ENCODE data around the gene TGFB2. TPM values are rescaled to one million over a fixed set of nuclear protein-coding genes. Genes with fewer than 3 reads are reported as not detected.

Gene TGFB2
- total RNA-seq, 1 experiment from 2014 or later: not detected

GRCh38 chr1:218394416-218394815, 49.3 kb downstream of the TGFB2 start:
- H4K8ac ChIP-seq (replicated peaks; ENCODE audit: insufficient read length, low read depth, low read length): no peak overlapping the region
- H2BK20ac ChIP-seq (ENCODE audit: low read depth, low read length, poor library complexity, severe bottlenecking): no peak overlapping the region
- no peak overlapping the region for H3K9ac ChIP-seq (ENCODE audit: extremely low read depth, insufficient read length, low read length)
- no peak overlapping the region for H3K18ac ChIP-seq (ENCODE audit: insufficient read length, low read depth, low read length)
- H2BK15ac ChIP-seq (ENCODE audit: low read depth, low read length): no peak overlapping the region
- H4K91ac ChIP-seq (ENCODE audit: insufficient read length, low read depth, low read length): no peak overlapping the region
- H2AFZ ChIP-seq (ENCODE audit: low read length): no peak overlapping the region
- no CpG with 5 or more reads among the region's 11 CpGs for WGBS (ENCODE audit: extremely low coverage, insufficient read length, low lambda C conversion rate)
- TF ChIP-seq CTCF (conservative IDR thresholded peaks at IDR 0.05): no peak
- no peaks in the 10 kb centered on the region for H3K23me2 ChIP-seq (ENCODE audit: insufficient read length, low read depth, low read length, poor library complexity, severe bottlenecking)
- no peaks in the 10 kb centered on the region for H3K27me3 ChIP-seq (ENCODE audit: insufficient read depth, low read length)
- no peaks in the 10 kb centered on the region for H3K4me1 Mint-ChIP-seq
- H2BK5ac ChIP-seq (ENCODE audit: insufficient read length, low read length): no peak overlapping the region
- H3T11ph ChIP-seq (ENCODE audit: low read length): no peak overlapping the region
- no peaks in the 10 kb centered on the region for H3K27me3 Mint-ChIP-seq (ENCODE audit: low read depth)
- no peaks in the 10 kb centered on the region for H3K79me1 ChIP-seq (ENCODE audit: insufficient read depth, low read depth, low read length, poor library complexity, severe bottlenecking)
- no peak overlapping the region for H3K4ac ChIP-seq (ENCODE audit: low read depth, low read length)
- no peak overlapping the region for H3K4me2 ChIP-seq (ENCODE audit: insufficient read depth, insufficient read length, low read length)
- no peaks in the 10 kb centered on the region for H3K36me3 Mint-ChIP-seq (ENCODE audit: insufficient read depth in 1 of 3, low read depth in 3 of 3)
- no peak overlapping the region for H3K14ac ChIP-seq (ENCODE audit: insufficient read depth, low read length)
- no peak overlapping the region for H2BK12ac ChIP-seq (ENCODE audit: insufficient read length, low read depth, low read length)
- no peaks in the 10 kb centered on the region for H3K9me3 ChIP-seq (ENCODE audit: control insufficient read depth, low read depth, low read length)
- no peak overlapping the region for H3K27ac Mint-ChIP-seq
- H3K4me1 ChIP-seq (ENCODE audit: insufficient read depth, low read length): no peaks in the 10 kb centered on the region
- no peaks in the 10 kb centered on the region for H4K20me1 ChIP-seq (ENCODE audit: control insufficient read depth, insufficient read depth, insufficient read length)
- H4K5ac ChIP-seq (ENCODE audit: insufficient read length, low read depth, low read length): no peak overlapping the region
- no peak for DNase-seq
- H3K9me3 Mint-ChIP-seq: no peaks in the 10 kb centered on the region
- H3K4me3 Mint-ChIP-seq: no peak overlapping the region
- no peak overlapping the region for H3K27ac ChIP-seq (ENCODE audit: insufficient read length, low read depth, low read length)
- H3K56ac ChIP-seq (ENCODE audit: insufficient read length, low read depth, low read length): no peak overlapping the region
- H2BK120ac ChIP-seq (ENCODE audit: low read depth, low read length, poor library complexity, severe bottlenecking): no peak overlapping the region
- H3K23ac ChIP-seq (ENCODE audit: insufficient read length, low read depth, low read length): no peak overlapping the region
- H2AK5ac ChIP-seq (ENCODE audit: insufficient read length, low read length): no peak overlapping the region
- no peaks in the 10 kb centered on the region for H3K79me2 ChIP-seq (ENCODE audit: insufficient read depth, low read length)
